ENCODE data around the gene JMJD1C.
"Not testable (repeated sequence)": the region's sequence is repeated elsewhere in the genome, so short reads cannot be mapped to it uniquely, and the experiment has no call there.

The JMJD1C gene

DNA sequence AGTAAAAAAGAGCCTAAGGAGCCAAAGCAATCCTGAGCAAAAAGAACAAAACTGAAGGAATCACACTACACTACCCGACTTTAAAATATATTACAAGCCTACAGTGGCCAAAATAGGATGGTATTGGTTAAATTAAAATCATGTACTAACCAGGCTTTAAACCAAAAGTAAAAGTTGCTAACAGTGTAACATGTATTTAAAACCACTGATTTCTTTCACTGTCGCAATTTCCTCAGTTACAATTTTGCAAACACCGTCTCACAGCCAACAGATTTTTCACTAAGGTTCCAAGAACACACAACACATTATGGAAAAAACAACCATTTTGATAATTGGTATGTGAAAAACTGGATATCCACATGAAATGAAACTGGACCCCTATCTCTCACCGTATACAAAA is 74.0 kb downstream of the JMJD1C start:
- DNase-seq: no peak

DNA sequence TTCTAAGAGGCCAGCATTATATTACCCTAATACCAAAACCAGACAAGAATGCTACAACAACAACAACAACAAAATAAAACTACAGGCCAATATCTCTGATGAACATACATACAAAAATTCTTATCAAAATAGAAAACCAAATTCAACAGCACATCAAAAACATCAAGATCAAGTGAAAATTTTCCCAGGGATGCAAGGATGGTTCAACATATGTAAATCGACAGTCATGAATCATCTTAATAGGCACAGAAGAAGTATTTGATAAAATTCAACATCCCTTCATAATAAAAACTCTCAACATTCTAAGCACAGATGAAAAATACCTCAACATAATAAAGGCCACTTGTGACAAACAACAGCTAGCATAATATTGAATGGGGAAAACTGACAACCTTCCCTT is 75.3 kb downstream of the JMJD1C start:
- DNase-seq: no peak

- no peak for DNase-seq
Observed at GRCh38 chr10:63388421-63389031, 77.3 kb downstream of the JMJD1C start.

DNA sequence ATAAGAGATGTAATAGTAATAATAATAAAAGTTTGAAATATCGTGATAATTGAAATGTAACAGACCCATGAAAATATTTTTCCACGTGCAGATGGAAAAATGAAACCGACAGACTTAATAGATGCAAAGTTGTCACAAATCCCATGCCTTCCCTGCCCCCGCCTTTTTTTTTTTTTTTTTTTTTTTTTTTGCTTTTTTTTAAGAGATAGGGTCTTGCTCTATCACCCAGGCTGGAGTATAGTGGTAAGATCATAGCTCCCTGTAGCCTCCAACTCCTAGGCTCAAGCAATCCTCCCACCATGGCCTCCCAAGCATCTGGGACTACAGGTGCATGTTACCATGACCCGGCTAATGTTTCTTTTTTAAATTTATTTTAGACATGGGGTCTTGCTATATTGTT is 80.5 kb downstream of the JMJD1C start:
- no peak for DNase-seq

DNA sequence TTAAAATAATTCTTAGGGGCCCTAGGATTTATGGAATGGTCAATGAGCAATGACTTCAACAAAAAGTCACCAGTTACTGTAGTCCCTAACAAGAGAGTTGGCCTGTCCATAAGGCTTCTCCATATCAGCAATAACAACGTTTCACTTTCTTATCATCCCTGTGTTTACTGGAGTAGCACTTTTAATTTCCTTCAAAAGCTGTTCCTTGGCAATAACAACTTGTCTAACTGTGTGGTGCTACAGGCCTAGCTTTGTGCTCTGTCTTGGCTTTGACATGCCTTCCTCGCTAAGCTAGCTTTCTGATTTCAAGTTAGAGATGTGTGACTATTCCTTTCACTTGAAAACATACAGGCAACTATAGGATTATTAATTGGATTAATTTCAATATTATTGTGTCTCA is 81.1 kb downstream of the JMJD1C start:
- no peak for DNase-seq

DNA sequence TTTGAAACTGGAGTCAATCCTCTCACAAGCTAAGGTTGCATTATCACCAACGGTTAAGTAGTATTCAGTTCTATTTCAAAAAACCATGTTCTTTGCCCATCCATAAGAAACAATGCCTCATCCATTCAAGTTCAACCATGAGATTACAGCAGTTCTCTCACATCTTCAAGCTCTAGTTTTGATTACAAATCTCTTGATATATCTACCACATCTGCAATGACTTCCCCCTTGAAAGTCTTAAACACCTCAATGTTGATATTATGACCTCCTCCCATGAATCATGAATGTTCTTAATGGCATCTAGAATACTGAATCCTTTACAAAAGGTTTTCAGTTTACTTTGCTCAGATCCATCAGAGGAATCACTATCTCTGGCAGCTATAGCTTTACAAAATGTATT is 81.8 kb downstream of the JMJD1C start:
- no peak for DNase-seq

- no peak for DNase-seq
Observed at GRCh38 chr10:63383141-63383540, 82.6 kb downstream of the JMJD1C start.

DNA sequence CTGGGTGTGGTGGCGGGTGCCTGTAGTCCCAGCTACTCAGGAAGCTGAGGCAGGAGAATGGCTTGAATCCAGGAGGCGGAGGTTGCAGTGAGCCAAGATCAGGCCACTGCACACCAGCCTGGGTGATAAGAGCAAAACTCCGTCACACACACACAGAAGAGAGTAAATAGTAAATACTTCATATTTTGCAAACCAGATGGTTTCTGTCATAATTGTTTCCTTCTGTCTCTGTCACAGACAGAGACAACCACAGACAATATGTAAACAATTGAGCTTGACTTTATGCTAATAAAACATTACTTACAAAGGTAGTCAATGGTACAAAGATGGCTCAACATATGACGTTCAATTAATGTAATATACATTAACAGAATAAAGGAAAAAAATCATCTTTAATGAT is 83.7 kb downstream of the JMJD1C start:
- DNase-seq: no peak

- not testable (repeated sequence) for DNase-seq
Observed at GRCh38 chr10:63377305-63377661, 88.5 kb downstream of the JMJD1C start.

DNA sequence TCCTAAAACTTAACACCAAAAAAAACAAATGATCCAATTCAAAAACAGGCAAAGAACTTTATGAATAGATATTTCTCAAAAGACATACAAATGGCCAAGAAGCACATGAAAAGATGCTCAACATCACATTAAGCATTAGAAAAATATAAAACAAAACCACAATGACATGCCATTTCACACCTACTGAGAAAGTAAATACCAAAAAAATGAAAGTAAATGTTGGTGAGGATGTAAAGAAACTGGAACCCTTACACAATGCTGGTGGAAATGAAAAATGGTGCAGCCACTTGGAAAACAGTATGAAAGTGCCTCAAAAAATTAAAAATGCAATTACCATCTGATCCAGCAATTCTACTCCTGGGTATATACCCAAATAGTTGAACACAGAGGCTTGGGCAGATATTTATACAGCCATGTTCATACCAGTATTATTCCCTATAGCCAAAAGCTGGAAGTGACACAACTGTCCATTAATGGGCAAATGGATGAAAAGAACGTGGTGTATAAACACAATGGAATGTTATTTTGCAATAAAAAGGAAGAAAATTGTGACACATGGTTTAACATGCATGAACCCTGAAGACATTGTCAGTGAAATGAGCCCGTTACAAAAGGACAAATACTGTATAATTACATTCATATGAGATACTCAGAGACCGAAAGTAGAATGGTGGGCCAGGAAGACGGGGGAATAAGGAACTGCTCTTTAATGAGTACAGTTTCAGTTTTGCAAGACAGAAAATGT is 89.0 kb downstream of the JMJD1C start:
- no peak for DNase-seq

- no peak for DNase-seq
Observed at GRCh38 chr10:63375859-63376258, 89.9 kb downstream of the JMJD1C start.

GRCh38 chr10:63375458-63375857 is 90.3 kb downstream of the JMJD1C start:
- no peak for DNase-seq

DNA sequence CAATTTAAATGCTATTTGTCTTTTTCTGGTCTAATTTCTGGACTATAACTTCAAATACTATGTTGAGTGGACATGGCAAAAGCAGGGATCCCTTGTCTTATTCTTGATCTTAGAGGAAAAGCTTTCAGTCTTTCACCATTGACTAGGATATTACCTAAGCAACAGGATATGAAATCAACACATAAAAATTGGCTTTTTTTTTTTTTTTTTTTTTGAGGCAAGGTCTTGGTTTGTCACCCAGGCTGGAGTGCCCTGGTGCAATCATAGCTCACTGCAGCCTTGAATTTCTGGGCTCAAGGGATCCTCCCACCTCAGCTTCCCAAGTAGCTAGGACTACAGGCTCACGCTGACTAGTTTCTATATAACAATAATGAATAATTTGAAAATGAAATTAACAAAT is 90.8 kb downstream of the JMJD1C start:
- DNase-seq: no peak

DNA sequence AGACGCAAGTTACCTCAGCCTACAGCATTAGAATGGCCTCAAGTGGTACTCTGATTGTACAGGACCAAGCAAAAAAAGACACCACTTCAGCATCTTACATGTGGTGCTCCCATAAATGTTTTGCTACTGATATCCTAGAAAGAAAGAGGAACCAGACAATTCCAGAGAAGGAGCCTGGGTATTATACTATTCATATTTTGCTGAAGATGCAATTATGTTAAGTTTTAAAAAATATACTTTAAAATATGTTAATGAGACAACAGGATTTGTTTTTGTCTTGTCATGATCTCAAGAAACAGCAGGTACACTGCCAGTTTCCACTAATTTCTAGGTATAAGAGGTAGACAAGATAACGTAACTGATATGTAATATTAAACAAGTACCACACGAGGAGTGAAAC is 92.6 kb downstream of the JMJD1C start:
- no peak for DNase-seq

DNA sequence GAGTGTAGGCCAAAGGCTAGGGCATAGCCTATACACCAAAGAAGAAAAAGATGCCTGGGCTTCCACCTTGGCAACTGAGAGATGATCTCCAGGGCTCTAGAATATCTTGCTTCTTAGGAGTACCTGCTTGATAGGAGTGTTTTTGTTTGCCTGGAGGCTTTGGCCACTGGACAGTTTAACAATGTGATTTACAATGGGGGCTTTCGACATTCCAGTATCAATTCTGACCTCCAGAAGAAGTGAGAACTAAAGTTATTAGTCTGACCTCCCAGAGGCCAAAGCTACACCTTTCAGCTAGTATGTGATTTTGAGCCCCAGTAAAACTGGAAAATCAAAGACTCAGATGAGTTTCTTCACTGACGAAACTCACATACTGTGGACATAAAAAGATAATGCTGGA is 96.1 kb downstream of the JMJD1C start:
- no peak for DNase-seq

DNA sequence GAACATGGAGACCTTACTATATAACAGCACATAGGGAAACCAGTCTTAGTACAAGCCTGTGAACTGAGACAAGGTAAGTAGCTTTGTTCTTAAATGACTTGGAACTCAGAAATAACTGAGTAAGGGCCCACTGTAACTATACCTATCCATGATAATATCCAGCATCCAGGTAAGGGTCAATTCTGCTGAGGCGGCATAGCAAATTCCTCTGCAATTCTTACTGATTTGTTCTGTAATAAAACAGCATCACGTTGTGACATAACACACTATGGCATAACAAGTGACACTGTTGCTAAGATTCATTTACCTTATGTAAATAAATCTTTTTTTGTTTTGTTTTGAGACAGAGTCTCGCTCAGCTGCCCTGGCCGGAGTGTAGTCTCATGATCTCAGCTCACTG is 97.4 kb downstream of the JMJD1C start:
- no peak for DNase-seq

DNA sequence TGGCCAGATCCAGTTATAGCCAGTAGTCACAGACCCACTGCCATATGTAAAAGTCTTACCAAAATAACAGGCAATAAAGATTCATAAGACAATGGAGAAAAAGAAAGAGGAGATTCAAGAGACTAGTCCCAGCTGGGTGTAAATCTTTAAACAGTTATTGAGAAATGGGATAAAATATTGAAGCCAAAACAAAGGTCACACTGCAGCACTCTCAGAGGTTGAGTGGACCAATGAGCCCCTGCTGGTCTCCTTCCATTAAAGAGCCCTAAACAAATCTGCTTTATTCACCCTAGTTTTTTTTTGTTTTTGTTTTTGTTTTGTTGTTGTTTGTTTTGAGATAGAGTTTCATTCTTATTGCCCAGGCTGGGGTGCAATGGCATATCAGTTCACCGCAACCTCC is 98.8 kb downstream of the JMJD1C start:
- no peak for DNase-seq

GRCh38 chr10:63365976-63366765 is 99.6 kb downstream of the JMJD1C start:
- no peak for DNase-seq

GRCh38 chr10:63364918-63365317 is 100.9 kb downstream of the JMJD1C start:
- no peak for DNase-seq

DNA sequence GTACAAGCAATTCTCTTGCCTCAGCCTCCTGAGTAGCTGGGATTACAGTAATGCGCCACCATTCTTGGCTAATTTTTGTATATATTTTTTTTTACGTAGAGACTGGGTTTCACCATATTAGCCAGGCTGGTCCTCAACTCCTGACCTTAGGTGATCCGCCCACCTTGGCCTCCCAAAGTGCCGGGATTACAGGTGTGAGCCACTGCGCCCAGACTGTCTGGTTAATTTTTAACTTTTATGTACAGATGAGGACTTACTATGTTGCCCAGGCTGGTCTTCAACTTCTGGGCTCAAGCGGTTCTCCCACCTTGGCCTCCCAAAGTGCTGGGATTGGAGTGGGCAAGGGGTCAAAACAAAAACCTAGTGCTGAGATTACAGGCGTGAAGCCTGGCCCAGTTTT is 101.8 kb downstream of the JMJD1C start:
- no peak for DNase-seq

DNA sequence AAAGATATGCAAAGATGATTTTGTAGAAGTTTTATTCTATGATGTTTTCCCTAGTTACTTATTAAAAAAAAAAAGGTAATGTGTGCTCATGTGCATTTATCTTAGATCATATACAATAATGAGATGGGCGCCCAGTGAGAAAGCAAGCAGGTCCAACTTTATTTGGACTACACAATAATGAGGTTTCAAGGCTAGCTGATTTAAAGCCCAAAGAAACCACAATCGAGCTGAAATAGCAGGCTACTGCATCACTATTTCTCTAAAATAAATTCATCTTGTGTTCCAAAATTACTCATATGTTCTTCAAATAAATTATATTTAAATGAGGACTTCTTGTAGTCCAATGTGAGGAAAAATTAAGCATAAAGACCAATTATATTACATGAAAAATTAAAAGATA is 110.1 kb downstream of the JMJD1C start:
- DNase-seq: no peak

DNA sequence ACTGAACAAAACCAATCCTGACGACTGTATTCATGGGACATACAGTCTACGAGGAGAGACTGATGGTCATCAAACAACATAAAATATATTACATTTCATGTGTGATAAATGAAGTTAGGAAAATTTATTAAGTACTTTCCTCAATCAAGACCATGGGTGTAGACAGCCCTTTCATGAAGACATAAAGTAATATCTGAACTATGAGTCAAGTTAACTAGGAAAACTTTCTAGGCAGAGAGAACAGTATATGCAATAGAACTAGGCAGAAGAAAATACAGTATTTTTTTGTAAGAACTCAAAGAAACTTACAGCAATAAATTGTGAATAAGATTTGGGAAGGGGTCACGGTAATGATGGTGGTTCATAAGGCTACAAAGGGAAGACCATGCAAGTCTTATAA is 112.8 kb downstream of the JMJD1C start:
- DNase-seq: no peak

DNA sequence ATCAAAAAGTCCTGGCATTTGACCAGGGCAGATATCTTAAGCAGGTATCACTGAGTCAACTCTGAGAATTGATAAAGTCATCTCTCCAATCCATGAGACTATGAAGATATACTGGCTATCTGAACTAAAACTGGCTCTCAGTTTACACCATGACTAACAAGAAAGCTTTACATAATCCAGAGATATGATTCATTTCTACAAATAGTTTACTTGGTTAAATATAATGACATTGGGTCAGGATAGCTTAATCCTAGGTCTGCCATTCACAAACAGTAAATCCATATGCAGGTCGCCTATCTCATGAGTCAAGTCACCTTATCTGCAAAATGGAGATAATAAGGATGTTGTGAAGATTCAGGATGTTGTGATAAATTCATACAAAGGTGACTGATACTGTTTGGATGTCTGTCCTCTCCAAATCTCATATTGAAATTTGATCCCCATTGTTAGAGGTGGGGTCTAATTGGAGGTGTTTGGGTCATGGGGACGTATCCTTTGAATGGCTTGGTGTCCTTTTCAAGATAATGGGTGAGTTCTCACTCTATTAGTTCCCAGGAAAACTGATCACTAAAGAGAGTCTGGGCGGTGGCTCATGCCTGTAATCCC is 117.4 kb downstream of the JMJD1C start:
- no peak for DNase-seq

DNA sequence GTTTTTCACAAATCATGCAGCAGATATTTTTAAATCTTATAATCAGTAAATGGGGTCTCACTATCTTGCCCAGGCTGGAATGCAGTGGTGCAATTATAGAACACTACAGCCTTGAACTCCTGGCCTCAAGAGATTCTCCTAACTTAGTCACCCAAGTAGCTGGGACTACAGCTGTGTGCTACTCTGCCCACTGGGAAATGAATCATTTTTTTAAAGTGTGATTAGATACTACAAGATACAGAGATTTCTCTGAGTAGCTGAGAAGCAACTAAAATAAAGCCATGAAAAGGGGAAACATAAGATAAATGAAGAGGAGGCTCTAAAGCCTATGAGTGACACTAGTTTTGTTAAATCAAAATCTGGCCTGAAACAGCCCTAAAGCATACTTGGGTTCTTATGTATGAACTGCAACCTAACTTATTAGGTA is 119.7 kb downstream of the JMJD1C start:
- no peak for DNase-seq

Data from NCI-H1105 (cell line).